ENCODE data around the gene RNF212.

DNA sequence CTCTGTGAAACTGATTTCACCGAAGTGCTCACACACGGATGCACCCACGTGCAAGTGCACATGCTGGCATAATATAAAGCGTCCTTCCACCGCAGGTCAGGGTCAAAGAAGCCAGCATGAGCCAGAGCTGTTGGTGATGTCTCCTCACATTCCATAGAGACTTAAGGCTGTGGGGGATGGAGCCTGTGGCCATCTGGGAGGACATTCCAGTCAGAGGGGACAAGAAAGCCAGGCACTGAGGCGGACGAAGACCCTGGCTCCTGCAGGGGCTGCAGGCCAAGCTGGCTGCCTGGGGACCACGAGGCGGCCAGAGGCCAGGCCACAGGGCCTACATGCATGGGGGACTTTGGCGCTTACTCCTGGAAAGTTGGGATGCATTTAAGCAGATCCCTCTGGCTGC, 7.7 kb downstream of the RNF212 start:
- TF ChIP-seq, protein P1, sequence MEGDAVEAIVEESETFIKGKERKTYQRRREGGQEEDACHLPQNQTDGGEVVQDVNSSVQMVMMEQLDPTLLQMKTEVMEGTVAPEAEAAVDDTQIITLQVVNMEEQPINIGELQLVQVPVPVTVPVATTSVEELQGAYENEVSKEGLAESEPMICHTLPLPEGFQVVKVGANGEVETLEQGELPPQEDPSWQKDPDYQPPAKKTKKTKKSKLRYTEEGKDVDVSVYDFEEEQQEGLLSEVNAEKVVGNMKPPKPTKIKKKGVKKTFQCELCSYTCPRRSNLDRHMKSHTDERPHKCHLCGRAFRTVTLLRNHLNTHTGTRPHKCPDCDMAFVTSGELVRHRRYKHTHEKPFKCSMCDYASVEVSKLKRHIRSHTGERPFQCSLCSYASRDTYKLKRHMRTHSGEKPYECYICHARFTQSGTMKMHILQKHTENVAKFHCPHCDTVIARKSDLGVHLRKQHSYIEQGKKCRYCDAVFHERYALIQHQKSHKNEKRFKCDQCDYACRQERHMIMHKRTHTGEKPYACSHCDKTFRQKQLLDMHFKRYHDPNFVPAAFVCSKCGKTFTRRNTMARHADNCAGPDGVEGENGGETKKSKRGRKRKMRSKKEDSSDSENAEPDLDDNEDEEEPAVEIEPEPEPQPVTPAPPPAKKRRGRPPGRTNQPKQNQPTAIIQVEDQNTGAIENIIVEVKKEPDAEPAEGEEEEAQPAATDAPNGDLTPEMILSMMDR (conservative IDR thresholded peaks at IDR 0.05; ENCODE audit: low read depth, low read length): no peak
- no peak for TF ChIP-seq EZH2 (IDR thresholded peaks at IDR 0.05; ENCODE audit: low read length, unreplicated experiment)
- TF ChIP-seq EZH2phosphoT487 (IDR thresholded peaks at IDR 0.05; ENCODE audit: borderline replicate concordance, low read length): no peak
